NOMO-1 (cell line): Measurements from ENCODE around the gene COL23A1.
A peak's percentile ranks its signal among the peaks of the same experiment; 100 is the strongest.

ENCODE experiments used
- DNase-seq, 2 experiments: peaks; one replicate each; lab custom pipeline; 2025; ENCODE audit not compliant: unreplicated experiment in 2 of 2; lab: John Stamatoyannopoulos, UW

Gene COL23A1

DNA sequence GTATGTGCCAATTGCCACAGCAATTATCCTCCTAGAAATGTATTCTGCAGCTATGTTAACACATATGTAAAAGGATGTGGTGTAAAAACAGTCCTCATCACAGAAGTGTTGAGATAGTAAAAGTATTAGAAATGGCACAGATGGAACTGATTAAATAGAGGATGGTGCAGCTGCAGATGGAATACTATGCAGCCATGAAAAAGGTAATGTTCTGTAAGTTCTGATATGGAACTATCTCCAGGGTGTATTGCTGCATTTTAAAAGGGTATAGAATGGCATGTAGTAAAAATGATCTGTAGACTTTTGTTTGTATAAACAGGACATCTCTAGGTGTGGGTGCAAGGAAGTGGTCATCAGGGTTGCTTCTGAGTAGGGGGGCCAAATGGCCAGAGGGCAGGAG, 294.6 kb downstream of the COL23A1 start:
- no peak for DNase-seq

DNA sequence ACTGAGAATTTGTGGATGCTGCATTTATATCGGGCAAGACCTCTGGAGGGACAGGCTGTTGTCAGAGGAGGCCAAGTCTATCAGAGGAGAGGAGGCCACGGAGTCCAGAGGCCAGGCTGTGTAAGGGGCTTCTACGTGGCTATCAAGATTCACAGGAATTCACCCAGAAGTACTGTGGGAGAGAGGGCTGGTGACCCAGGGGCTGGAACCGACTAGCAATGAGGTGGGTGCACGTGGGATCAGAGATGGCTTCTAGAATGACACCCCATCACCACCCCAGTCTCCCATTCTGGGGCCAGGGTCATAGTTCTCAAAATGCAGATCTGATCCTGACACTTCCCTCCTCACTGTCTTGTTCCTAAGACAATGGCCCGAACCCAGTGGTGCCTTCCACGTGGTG, 296.4 kb downstream of the COL23A1 start:
- no peak for DNase-seq

DNA sequence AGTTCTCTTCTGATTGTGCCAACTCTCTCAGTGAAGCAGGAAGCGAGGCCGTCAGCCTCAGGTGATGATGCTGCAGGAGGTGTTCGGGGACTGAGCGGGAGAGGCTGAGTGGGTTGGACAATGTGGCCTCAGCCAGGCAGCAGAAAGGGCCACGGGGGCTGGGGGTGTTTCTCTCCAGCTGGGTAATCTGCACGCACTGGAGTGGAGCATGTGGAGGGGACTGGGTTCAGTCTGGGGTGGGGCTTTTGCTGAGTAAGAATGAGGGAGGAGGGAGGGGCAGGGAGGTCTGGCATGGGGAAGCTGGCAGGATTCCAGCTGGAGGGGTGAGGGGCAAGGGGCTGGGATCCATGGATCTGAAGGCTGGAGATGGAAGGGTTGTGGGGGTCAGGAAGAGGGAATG, 296.8 kb downstream of the COL23A1 start:
- no peak for DNase-seq

- no peak for DNase-seq
Measured at GRCh38 chr5:178292826-178293205, 297.4 kb downstream of the COL23A1 start.

GRCh38 chr5:178291969-178292825, 298.0 kb downstream of the COL23A1 start:
- no peak for DNase-seq

DNA sequence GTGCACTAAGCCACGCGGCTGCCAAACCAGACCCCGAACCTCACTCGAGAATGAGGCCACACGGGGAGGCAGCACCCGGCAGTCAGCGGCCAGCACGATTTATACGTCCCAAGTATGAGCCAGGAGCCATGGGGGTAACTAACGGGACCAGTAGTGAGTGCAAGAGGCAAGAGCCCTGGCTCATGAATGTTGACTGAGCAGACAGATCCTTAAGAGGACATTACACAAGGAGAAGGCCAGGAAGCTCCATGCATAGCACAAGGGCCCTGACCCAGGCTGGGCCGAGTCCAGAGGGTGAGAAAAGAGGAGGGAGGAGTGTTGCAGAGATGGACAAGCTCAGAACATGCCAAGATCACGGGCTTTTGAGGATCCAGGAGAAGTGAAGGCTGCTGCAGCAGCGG, 299.0 kb downstream of the COL23A1 start:
- no peak for DNase-seq

- no peak for DNase-seq
Measured at GRCh38 chr5:178290376-178290775, 299.8 kb downstream of the COL23A1 start.

- no peak for DNase-seq
Measured at GRCh38 chr5:178289438-178289837, 300.8 kb downstream of the COL23A1 start.

GRCh38 chr5:178288401-178289368, 301.5 kb downstream of the COL23A1 start:
- DNase-seq: no peak

- DNase-seq: no peak
Measured at GRCh38 chr5:178287791-178288105, 302.4 kb downstream of the COL23A1 start.

- DNase-seq: no peak
Measured at GRCh38 chr5:178287091-178287790, 303.0 kb downstream of the COL23A1 start.

GRCh38 chr5:178286226-178287090, 303.7 kb downstream of the COL23A1 start:
- DNase-seq: no peak

DNA sequence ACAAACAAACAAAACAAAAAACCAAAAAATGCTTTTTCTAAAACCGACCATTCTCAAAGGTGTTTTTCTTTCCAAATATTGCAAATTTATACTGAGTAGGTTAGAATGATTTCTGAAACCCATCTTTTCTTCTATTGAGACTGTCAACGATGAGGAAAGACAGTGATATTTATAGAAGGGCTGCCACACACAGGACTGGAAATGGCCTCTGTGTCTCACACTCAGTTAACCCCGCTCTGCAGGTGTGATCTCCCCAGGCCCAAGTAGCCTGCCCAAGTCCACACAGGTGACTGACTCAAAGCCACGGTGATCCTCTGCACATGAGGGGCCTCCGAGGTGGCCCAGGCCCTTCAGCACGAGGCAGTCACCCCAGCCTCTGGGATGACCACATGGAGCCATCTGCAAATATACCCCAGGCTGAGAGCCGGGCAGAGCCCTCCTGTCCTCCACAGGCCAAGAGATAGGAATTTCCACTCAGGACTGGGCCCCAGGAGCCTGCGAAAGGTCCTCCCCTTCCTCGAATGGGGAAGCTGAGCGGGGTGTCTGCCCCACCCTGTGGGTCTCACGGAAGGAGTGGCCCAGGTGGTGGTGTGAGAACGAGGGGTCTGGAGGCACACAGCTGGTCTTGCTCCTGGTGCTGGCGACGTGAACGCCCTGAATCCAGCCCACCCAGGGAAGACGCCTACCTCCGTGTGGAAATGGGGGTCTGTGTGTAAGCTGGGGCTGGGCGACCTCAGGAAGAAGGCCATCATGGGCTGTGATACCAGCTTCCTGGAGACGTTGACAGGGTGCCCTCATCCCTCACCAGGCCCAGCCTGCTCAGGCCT, 304.6 kb downstream of the COL23A1 start:
- no peak for DNase-seq

DNA sequence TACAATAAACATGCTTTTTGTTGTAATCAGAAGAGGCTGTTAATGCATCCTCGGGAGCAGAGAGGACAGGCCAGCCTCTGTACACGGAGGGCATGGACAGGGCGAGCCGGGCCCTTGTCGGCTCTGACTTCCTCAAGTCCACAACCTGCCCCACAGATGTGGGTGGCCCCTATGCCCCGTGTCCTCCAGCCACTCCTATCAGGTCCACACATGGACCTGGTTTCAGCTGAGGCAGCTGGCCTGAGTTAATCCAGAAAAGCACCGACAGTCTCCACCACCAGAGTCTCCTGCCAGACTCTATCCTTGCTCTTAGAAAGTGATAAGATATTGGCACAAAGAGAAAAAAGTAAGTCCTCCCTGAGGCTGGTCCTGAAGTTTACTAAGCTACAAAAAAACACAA, 305.2 kb downstream of the COL23A1 start:
- no peak for DNase-seq

- peak in 1 of 2 experiments; percentile 38 for DNase-seq
Measured at GRCh38 chr5:178284093-178284675, 306.0 kb downstream of the COL23A1 start.

DNA sequence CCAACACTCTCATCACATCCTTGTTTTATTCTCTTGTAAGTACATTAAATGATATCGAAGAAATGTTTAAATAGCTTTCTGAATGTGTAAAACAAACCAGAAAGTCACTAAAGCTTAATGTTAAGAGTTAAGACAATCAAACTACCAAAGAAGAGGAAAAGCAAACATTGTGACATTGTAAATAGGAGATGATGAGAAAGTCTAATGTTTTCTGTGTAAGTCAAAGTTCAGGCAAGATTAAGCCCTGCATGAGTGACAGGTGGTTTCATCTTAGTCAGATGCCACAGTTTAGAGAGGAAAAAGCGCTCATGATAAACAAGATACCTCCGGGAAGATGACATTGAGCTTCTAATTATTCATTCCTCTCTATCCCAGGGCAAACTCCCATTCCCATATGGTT, 306.7 kb downstream of the COL23A1 start:
- DNase-seq: no peak

DNA sequence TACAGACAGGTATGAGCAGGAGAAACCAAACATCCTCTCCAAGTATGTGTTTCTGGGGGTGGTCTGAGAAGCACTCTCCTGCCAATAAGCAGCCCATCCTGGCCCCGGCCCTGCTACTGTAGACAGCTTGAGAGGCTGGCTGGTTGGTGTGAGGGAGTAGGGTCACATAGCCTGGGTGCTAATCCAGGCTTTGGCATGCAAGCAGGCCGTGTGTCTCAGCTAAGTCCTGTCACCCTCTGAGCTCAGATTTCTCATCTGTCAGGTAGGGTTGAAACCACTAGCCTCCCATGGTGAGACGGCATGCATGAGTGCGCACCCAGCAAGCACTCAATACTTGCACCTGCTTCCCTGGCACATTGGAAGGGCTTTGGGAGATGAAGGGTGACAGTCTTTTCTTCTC, 307.8 kb downstream of the COL23A1 start:
- no peak for DNase-seq

DNA sequence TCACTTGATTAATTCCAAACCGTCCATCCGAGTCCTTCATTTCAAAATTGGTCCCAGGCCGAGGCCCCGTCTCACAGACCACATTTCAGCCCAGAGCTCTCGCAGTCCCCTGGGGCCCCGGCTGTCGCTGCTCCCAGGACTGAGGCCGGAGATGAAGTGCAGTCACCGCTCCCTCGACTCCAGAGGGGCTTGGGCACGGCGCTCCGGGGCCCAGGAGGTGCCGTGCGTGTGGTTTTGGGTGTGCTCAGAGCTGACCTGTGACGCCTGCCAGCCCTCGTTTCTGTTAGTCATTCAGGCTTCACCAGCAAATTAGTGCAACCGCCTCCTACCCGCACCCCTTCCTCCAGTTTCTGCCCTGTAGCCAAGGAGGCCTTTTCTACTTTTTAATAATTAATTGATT, 308.9 kb downstream of the COL23A1 start:
- no peak for DNase-seq

- DNase-seq: no peak
Measured at GRCh38 chr5:178280631-178281030, 309.6 kb downstream of the COL23A1 start.
